DMS 273 (cell line): ENCODE data around the gene ITGB5.
A peak's percentile ranks its signal among the peaks of the same experiment; 100 is the strongest.
"Not testable (repeated sequence)": the region's sequence is repeated elsewhere in the genome, so short reads cannot be mapped to it uniquely, and the experiment has no call there.

ENCODE experiments used
- DNase-seq: peaks from one replicate; lab custom pipeline; 2025; ENCODE audit not compliant: unreplicated experiment; lab: John Stamatoyannopoulos, UW

Gene ITGB5

GRCh38 chr3:124791142-124791541 lies 96.0 kb downstream of the ITGB5 start:
- no peak for DNase-seq

GRCh38 chr3:124789103-124789502 lies 98.1 kb downstream of the ITGB5 start:
- DNase-seq = not testable (repeated sequence)

GRCh38 chr3:124788254-124788745 lies 98.9 kb downstream of the ITGB5 start:
- no peak for DNase-seq

- DNase-seq = no peak
Measured at GRCh38 chr3:124787476-124788195, 99.5 kb downstream of the ITGB5 start.

- DNase-seq = peak; percentile 53
Measured at GRCh38 chr3:124786511-124787241, 100.5 kb downstream of the ITGB5 start.

- DNase-seq = no peak
Measured at GRCh38 chr3:124785973-124786372, 101.2 kb downstream of the ITGB5 start.

GRCh38 chr3:124784686-124785382 lies 102.3 kb downstream of the ITGB5 start:
- no peak for DNase-seq

- DNase-seq = no peak
Measured at GRCh38 chr3:124783696-124784095, 103.5 kb downstream of the ITGB5 start.

- not testable (repeated sequence) for DNase-seq
Measured at GRCh38 chr3:124782377-124782712, 104.8 kb downstream of the ITGB5 start.

GRCh38 chr3:124781476-124782376 lies 105.4 kb downstream of the ITGB5 start:
- DNase-seq = no peak

GRCh38 chr3:124780761-124781475 lies 106.2 kb downstream of the ITGB5 start:
- peak; percentile 34 for DNase-seq

- DNase-seq = no peak
Measured at GRCh38 chr3:124780356-124780755, 106.8 kb downstream of the ITGB5 start.

- no peak for DNase-seq
Measured at GRCh38 chr3:124779751-124780191, 107.4 kb downstream of the ITGB5 start.

GRCh38 chr3:124779116-124779515 lies 108.0 kb downstream of the ITGB5 start:
- DNase-seq = no peak

- no peak for DNase-seq
Measured at GRCh38 chr3:124777762-124778470, 109.2 kb downstream of the ITGB5 start.

GRCh38 chr3:124776856-124777255 lies 110.3 kb downstream of the ITGB5 start:
- DNase-seq = no peak

- DNase-seq = peak; percentile 79
Measured at GRCh38 chr3:124775877-124776276, 111.3 kb downstream of the ITGB5 start.

GRCh38 chr3:124774841-124775402 lies 112.2 kb downstream of the ITGB5 start:
- DNase-seq = no peak

- DNase-seq = peak; percentile 53
Measured at GRCh38 chr3:124774327-124774718, 112.8 kb downstream of the ITGB5 start.
